HepG2 (cell line): ENCODE measurements around the gene ZFAND6. TPM values are rescaled to one million over a fixed set of nuclear protein-coding genes. Genes with fewer than 3 reads are reported as not detected.

ENCODE experiments used
- ARNT2 ChIP-seq: sonication (generic); formaldehyde crosslinking; IDR thresholded peaks from 2 replicates; pipeline ENCODE4 v1.8.0; 2022; ENCODE audit warnings: mild to moderate bottlenecking, low read depth, missing genetic modification reagents, moderate library complexity
- ELF3 ChIP-seq: IDR thresholded peaks from 2 replicates; pipeline ENCODE4 v1.6.1; 2016; ENCODE audit warnings: missing genetic modification reagents, missing compliant biosample characterization
- HNF1A ChIP-seq, 2 experiments: sonication (generic) in 1 of 2; formaldehyde crosslinking in 1 of 2; IDR thresholded peaks; 2 replicates each; pipeline versions ENCODE4 v1.4.0 to v1.6.1; 2016 to 2020; ENCODE audit warnings: borderline replicate concordance in 1 of 2, low read depth in 1 of 2, mild to moderate bottlenecking in 1 of 2, missing genetic modification reagents in 1 of 2
- HOXA5 ChIP-seq: sonication (generic); formaldehyde crosslinking; IDR thresholded peaks from 2 replicates; pipeline ENCODE4 v1.4.0; 2020; ENCODE audit warnings: missing genetic modification reagents
- MXI1 ChIP-seq: IDR thresholded peaks from 3 replicates; pipeline ENCODE4 v1.6.1; 2012; ENCODE audit warnings: low read depth, low read length, inconsistent platforms, borderline replicate concordance
- NFKB2 ChIP-seq: sonication (generic); formaldehyde crosslinking; IDR thresholded peaks from 2 replicates; pipeline ENCODE4 v1.4.0; 2020; ENCODE audit warnings: missing genetic modification reagents, borderline replicate concordance
- NR2C2 ChIP-seq: sonication (generic); formaldehyde crosslinking; IDR thresholded peaks from 2 replicates; pipeline ENCODE4 v1.4.0; 2020; ENCODE audit warnings: missing genetic modification reagents, mild to moderate bottlenecking, moderate library complexity, borderline replicate concordance
- NR3C1 ChIP-seq: sonication (generic); formaldehyde crosslinking; IDR thresholded peaks from 2 replicates; pipeline ENCODE4 v1.4.0; 2020; ENCODE audit warnings: missing genetic modification reagents
- PATZ1 ChIP-seq: sonication (generic); formaldehyde crosslinking; IDR thresholded peaks from 2 replicates; pipeline ENCODE4 v1.4.0; 2020; ENCODE audit warnings: missing genetic modification reagents
- PCBP2 ChIP-seq: fragments of 200-400 bp; formaldehyde crosslinking; optimal IDR thresholded peaks from 2 replicates; pipeline ENCODE3; 2018; ENCODE audit warnings: low read length, low read depth; ENCODE audit not compliant: poor library complexity, severe bottlenecking
- PRPF4 ChIP-seq: fragments of 200-400 bp; formaldehyde crosslinking; IDR thresholded peaks from 2 replicates; pipeline ENCODE4 v1.6.1; 2016; ENCODE audit warnings: low read length, low read depth; ENCODE audit not compliant: poor library complexity, severe bottlenecking
- RNF219 ChIP-seq: sonication (generic); formaldehyde crosslinking; IDR thresholded peaks from 2 replicates; pipeline ENCODE4 v1.5.0; 2020; ENCODE audit warnings: mild to moderate bottlenecking, missing genetic modification reagents
- SIN3A ChIP-seq: IDR thresholded peaks from 2 replicates; pipeline ENCODE4 v1.6.1; 2011; ENCODE audit warnings: low read depth, mild to moderate bottlenecking, control low read depth, low read length, borderline replicate concordance
- SMARCE1 ChIP-seq: fragments of 450-650 bp; IDR thresholded peaks from 2 replicates; pipeline ENCODE4 v1.6.1; 2017; ENCODE audit warnings: borderline replicate concordance
- TBL1XR1 ChIP-seq: fragments of 150-350 bp; IDR thresholded peaks from 2 replicates; pipeline ENCODE4 v1.6.1; 2014; ENCODE audit warnings: borderline replicate concordance, low read length; ENCODE audit not compliant: partially characterized antibody
- ZFX ChIP-seq: sonication (generic); formaldehyde crosslinking; IDR thresholded peaks from 2 replicates; pipeline ENCODE4 v1.4.0; 2020; ENCODE audit warnings: mild to moderate bottlenecking, low read depth, missing genetic modification reagents, moderate library complexity
- ZNF329 ChIP-seq: sonication (generic); formaldehyde crosslinking; IDR thresholded peaks from 2 replicates; pipeline ENCODE4 v1.9.0; 2021; ENCODE audit warnings: low read depth, mild to moderate bottlenecking, missing genetic modification reagents
- ZNF441 ChIP-seq: sonication (generic); formaldehyde crosslinking; IDR thresholded peaks from 2 replicates; pipeline ENCODE4 v1.7.0; 2021; ENCODE audit warnings: missing genetic modification reagents, borderline replicate concordance
- ZNF446 ChIP-seq: sonication (generic); formaldehyde crosslinking; IDR thresholded peaks from 2 replicates; pipeline ENCODE4 v1.5.0; 2020; ENCODE audit warnings: mild to moderate bottlenecking, missing genetic modification reagents
- ZNF549 ChIP-seq: sonication (generic); formaldehyde crosslinking; IDR thresholded peaks from 2 replicates; pipeline ENCODE4 v1.5.0; 2020; ENCODE audit warnings: missing genetic modification reagents
- ZNF792 ChIP-seq: IDR thresholded peaks from 2 replicates; pipeline ENCODE4 v1.6.1; 2016
- ZNF879 ChIP-seq: sonication (generic); formaldehyde crosslinking; IDR thresholded peaks from 2 replicates; pipeline ENCODE4 v1.8.1; 2023; ENCODE audit warnings: missing genetic modification reagents
- ZSCAN22 ChIP-seq: sonication (generic); formaldehyde crosslinking; IDR thresholded peaks from 2 replicates; pipeline ENCODE4 v1.4.0; 2020; ENCODE audit warnings: mild to moderate bottlenecking, missing genetic modification reagents
- polyA plus RNA-seq, 8 experiments: library from polyadenylated mRNA; depleted of rRNA in 3 of 8; stranded (reverse) in 7 of 8; unstranded in 1 of 8; fragments of >200 nt; fragmentation: Illumina TruSeq in 4 of 8; extraction: Trizol in 4 of 8; gene quantifications; 2 replicates each; pipeline versions ENCODE4 v1.2.1 to v1.2.3, GENCODE V29; 2011 to 2016; ENCODE audit warnings: low read depth in 4 of 8, missing spikeins in 1 of 8, mixed read lengths in 1 of 8; ENCODE audit not compliant: insufficient read depth in 1 of 8
- total RNA-seq, 5 experiments: library from RNA; depleted of rRNA; stranded (reverse); fragments of >200 nt; fragmentation: Illumina TruSeq; extraction: Trizol; gene quantifications; 2 replicates each; pipeline ENCODE4 v1.2.3, GENCODE V29; 2016; ENCODE audit warnings: low read depth in 1 of 5

Gene ZFAND6
- total and polyA plus RNA-seq, 2 of the 13 experiments (the other 11 are each of a cell fraction or from before 2014, with no cell fraction given): 84.2 to 115 TPM

GRCh38 chr15:80171787-80172186, 112.3 kb downstream of the ZFAND6 start (continued):
- 0 out of 2 replicates have a peak, but pooled peaks have one; percentile 10 for TF ChIP-seq ZNF329 (CRISPR knock-in tag)
- TF ChIP-seq ZNF446 (CRISPR knock-in tag): no peak
- TF ChIP-seq PRPF4: no peak
- TF ChIP-seq RNF219 (CRISPR knock-in tag): no peak
- TF ChIP-seq MXI1: peak; percentile 17; the same call in 1 of the 3 replicates
- TF ChIP-seq HOXA5 (CRISPR knock-in tag): 0 out of 2 replicates have a peak, but pooled peaks have one; percentile 34
- peak; percentile 92 for TF ChIP-seq ZSCAN22
- no peak for TF ChIP-seq ARNT2 (CRISPR knock-in tag)
- TF ChIP-seq PATZ1 (CRISPR knock-in tag): peak; percentile 78
- TF ChIP-seq SIN3A: peak; percentile 62; the same call in 1 of the 2 replicates
- no peak for TF ChIP-seq PCBP2
- TF ChIP-seq ZNF879 (CRISPR knock-in tag): no peak
- TF ChIP-seq ZNF441: no peak
- TF ChIP-seq ZNF549: 0 out of 2 replicates have a peak, but pooled peaks have one; percentile 88
- no peak for TF ChIP-seq HNF1A (IDR thresholded peaks at IDR 0.05; ENCODE audit: low read depth)
- TF ChIP-seq HNF1A (CRISPR knock-in tag; IDR thresholded peaks at IDR 0.05; ENCODE audit: borderline replicate concordance): no peak
- no peak for TF ChIP-seq NR3C1 (CRISPR knock-in tag)
- peak; percentile 73; the same call in 1 of the 2 replicates for TF ChIP-seq ZFX (CRISPR knock-in tag)
- TF ChIP-seq NR2C2: peak; percentile 90
- TF ChIP-seq ELF3 (CRISPR knock-in tag): peak; percentile 62; the same call in 1 of the 2 replicates
- TF ChIP-seq TBL1XR1: peak; percentile 41
- peak; percentile 37; the same call in 1 of the 2 replicates for TF ChIP-seq NFKB2
- TF ChIP-seq SMARCE1: no peak
- TF ChIP-seq ZNF792 (CRISPR knock-in tag): no peak
